GM12873 (cell line): ENCODE results near the gene FTL.

Source experiments
- CTCF ChIP-seq: IDR thresholded peaks from 2 replicates; pipeline ENCODE4 v1.5.1; 2012; ENCODE audit warnings: low read depth, mild to moderate bottlenecking, moderate library complexity, low read length, control low read depth; ENCODE audit not compliant: insufficient read depth; ENCODE audit errors: missing control alignments

Gene FTL

GRCh38 chr19:48940902-48941301 lies 24.2 kb upstream of the FTL start:
- TF ChIP-seq CTCF: no peak

- no peak for TF ChIP-seq CTCF
These were observed 22.0 kb upstream of the FTL start for GRCh38 chr19:48943081-48943480.

GRCh38 chr19:48945415-48945814 lies 19.7 kb upstream of the FTL start:
- TF ChIP-seq CTCF: no peak

GRCh38 chr19:48945817-48946216 lies 19.3 kb upstream of the FTL start:
- no peak for TF ChIP-seq CTCF

- TF ChIP-seq CTCF: no peak
These were observed 18.4 kb upstream of the FTL start for GRCh38 chr19:48946463-48947257.

GRCh38 chr19:48947258-48947542 lies 17.9 kb upstream of the FTL start:
- TF ChIP-seq CTCF: no peak

- TF ChIP-seq CTCF: no peak
These were observed 14.9 kb upstream of the FTL start for GRCh38 chr19:48950159-48950558.
